T-cell (primary cell): ENCODE measurements around the gene OOSP4B. TPM values are rescaled to one million over a fixed set of nuclear protein-coding genes. Genes with fewer than 3 reads are reported as not detected.
"Not testable (repeated sequence)": the region's sequence is repeated elsewhere in the genome, so short reads cannot be mapped to it uniquely, and the experiment has no call there.

Source experiments
- ATAC-seq, 4 experiments: fragments of 200-7000 bp in 3 of 4; fragments of 150-1000 bp in 1 of 4; cut with Tn5 transposase; replicated peaks in 1 of 4; 1 replicate in 3 of 4; 2 replicates in 1 of 4; pipeline ENCODE4 v1.10.0; 2021; ENCODE audit warnings: moderate library complexity in 3 of 4, mild to moderate bottlenecking in 2 of 4, moderate number of reproducible peaks in 1 of 4
- CTCF ChIA-PET, 2 donors: fragments of 300-600 bp; sonication (Branson Sonifier 250); formaldehyde crosslinking; loops; one replicate each; lab custom pipeline; 2022; ENCODE audit warnings: antibody characterized with exemption in 2 of 2; lab: Charles Lee
- POLR2A ChIA-PET, 2 donors: fragments of 300-600 bp; sonication (Branson Sonifier 250); formaldehyde crosslinking; loops; one replicate each; lab custom pipeline; 2022; ENCODE audit warnings: antibody characterized with exemption in 2 of 2; lab: Charles Lee
- DNase-seq, 35 experiments: peaks; one replicate each; pipeline versions ENCODE4 v3.0.0 to v3.0.0-alpha.2; 2013 to 2023
- H3K27ac ChIP-seq: one replicate; pipeline ENCODE4 v1.5.1; 2013; ENCODE audit warnings: low read length
- H3K27me3 ChIP-seq, 2 experiments: replicated peaks in 1 of 2; 1 replicate in 1 of 2; 2 replicates in 1 of 2; pipeline versions ENCODE4 v1.6.1 to v1.7.0; 2013; ENCODE audit warnings: low read length in 1 of 2, mixed read lengths in 1 of 2; ENCODE audit not compliant: control insufficient read depth in 2 of 2, insufficient read depth in 2 of 2; ENCODE audit errors: extremely low read depth in 1 of 2
- H3K36me3 ChIP-seq, 2 donors: 1 replicate in 1 of 2; 2 replicates in 1 of 2; pipeline versions ENCODE4 v1.6.1 to v1.7.0; 2013; ENCODE audit warnings: low read length in 1 of 2; ENCODE audit not compliant: control insufficient read depth in 2 of 2, insufficient read depth in 1 of 2; ENCODE audit errors: extremely low read depth in 1 of 2
- H3K4me1 ChIP-seq, 2 experiments: 1 replicate in 1 of 2; 2 replicates in 1 of 2; pipeline versions ENCODE4 v1.6.1 to v1.7.0; 2013; ENCODE audit warnings: low read length in 2 of 2, mixed read lengths in 1 of 2; ENCODE audit not compliant: insufficient read depth in 2 of 2, control insufficient read depth in 1 of 2; ENCODE audit errors: extremely low read depth in 1 of 2
- H3K4me3 ChIP-seq, 2 donors: 1 replicate in 1 of 2; 2 replicates in 1 of 2; pipeline versions ENCODE4 v1.5.1 to v1.7.0; 2013; ENCODE audit warnings: mild to moderate bottlenecking in 2 of 2, low read length in 1 of 2, moderate library complexity in 1 of 2; ENCODE audit not compliant: control insufficient read depth in 1 of 2; ENCODE audit errors: extremely low read depth in 1 of 2
- H3K9me3 ChIP-seq: 2 replicates; pipeline ENCODE4 v1.7.0; 2013
- H3K27ac Mint-ChIP-seq, 2 donors: one replicate each; pipeline ENCODE4 v1.8.0; 2020 to 2021; ENCODE audit warnings: mild to moderate bottlenecking in 2 of 2, mixed read lengths in 2 of 2
- H3K27me3 Mint-ChIP-seq, 2 donors: one replicate each; pipeline ENCODE4 v1.8.0; 2021 to 2022; ENCODE audit warnings: mixed read lengths in 2 of 2
- H3K36me3 Mint-ChIP-seq: one replicate; pipeline ENCODE4 v1.8.0; 2021; ENCODE audit warnings: mixed read lengths
- H3K4me1 Mint-ChIP-seq, 3 donors: one replicate each; pipeline ENCODE4 v1.8.0; 2020 to 2022; ENCODE audit warnings: mixed read lengths in 3 of 3, mild to moderate bottlenecking in 1 of 3
- H3K4me3 Mint-ChIP-seq, 3 donors: one replicate each; pipeline ENCODE4 v1.8.0; 2020 to 2022; ENCODE audit warnings: mild to moderate bottlenecking in 3 of 3, mixed read lengths in 3 of 3, moderate library complexity in 3 of 3
- H3K9me3 Mint-ChIP-seq, 3 donors: one replicate each; pipeline ENCODE4 v1.8.0; 2020 to 2022; ENCODE audit warnings: mixed read lengths in 3 of 3
- WGBS: methylation state at CpG from one replicate; pipeline ENCODE4 v1.1.5; 2013; ENCODE audit warnings: missing lambda C conversion rate; ENCODE audit not compliant: insufficient coverage; 5-methylcytosine and 5-hydroxymethylcytosine counted together
- total RNA-seq, 35 experiments: library from RNA in 6 of 35; stranded (reverse) in 6 of 35; fragments of 120-200 nt in 1 of 35; gene quantifications; one replicate each; pipeline versions ENCODE4 v1.2.1 to v1.2.4 and lab custom pipeline; 2013 to 2026

OOSP4B gene
- total RNA-seq, 5 donors from 2014 or later (not counting 1 experiment from before 2014, with no cell fraction given) = not detected

- Mint-ChIP-seq H3K27me3 (peaks cover 2 to 8% of the 10 kb centered on the region in 2 donors), H3K9me3 (no peaks in the 10 kb centered on the region), H3K4me1 (no peaks in the 10 kb centered on the region), H3K4me3 (no peak overlapping the region), H3K36me3 (no peaks in the 10 kb centered on the region), H3K27ac (no peak overlapping the region)
- no peak overlapping the region for H3K4me3 ChIP-seq
- ATAC-seq = no peak
- H3K9me3 ChIP-seq = no peaks in the 10 kb centered on the region
- H3K36me3 ChIP-seq = no peaks in the 10 kb centered on the region
- no peak for DNase-seq
- CTCF ChIA-PET = no interaction called here
- no peaks in the 10 kb centered on the region for H3K4me1 ChIP-seq
- H3K27ac ChIP-seq = no peak overlapping the region
- POLR2A ChIA-PET = no interaction called here
- 80% methylated on average over 1 of the region's 1 CpG for WGBS
- no peaks in the 10 kb centered on the region for H3K27me3 ChIP-seq
Measured at GRCh38 chr11:60065801-60066200, 48.8 kb downstream of the OOSP4B start.

- Histone ChIP-seq H3K9me3 (no peaks in the 10 kb centered on the region), H3K27me3 (no peaks in the 10 kb centered on the region), H3K4me1 (no peaks in the 10 kb centered on the region), H3K4me3 (no peak overlapping the region), H3K27ac (no peak overlapping the region), H3K36me3 (no peaks in the 10 kb centered on the region)
- Mint-ChIP-seq H3K27ac (no peak overlapping the region), H3K27me3 (peaks cover 0 to 8% of the 10 kb centered on the region in 2 donors), H3K4me1 (no peaks in the 10 kb centered on the region), H3K9me3 (no peaks in the 10 kb centered on the region), H3K36me3 (no peaks in the 10 kb centered on the region), H3K4me3 (no peak overlapping the region)
- WGBS = no CpG with 5 or more reads among the region's 2 CpGs
- ChIA-PET POLR2A (no interaction called here), CTCF (no interaction called here)
- DNase-seq (no peak), ATAC-seq (no peak)
Measured at GRCh38 chr11:60069450-60069849, 52.5 kb downstream of the OOSP4B start.

- H3K27ac Mint-ChIP-seq, H3K36me3 Mint-ChIP-seq, H3K9me3 ChIP-seq, H3K27ac ChIP-seq, ATAC-seq, CTCF ChIA-PET, H3K27me3 ChIP-seq, DNase-seq, H3K9me3 Mint-ChIP-seq, H3K4me3 Mint-ChIP-seq, POLR2A ChIA-PET, H3K36me3 ChIP-seq, H3K4me1 ChIP-seq, H3K4me3 ChIP-seq, H3K4me1 Mint-ChIP-seq: not testable (repeated sequence)
- no CpG with 5 or more reads among the region's 6 CpGs for WGBS
- peaks cover 0 to 13% of the 10 kb centered on the region in 2 donors for H3K27me3 Mint-ChIP-seq
Measured at GRCh38 chr11:60071644-60072043, 54.7 kb downstream of the OOSP4B start.

GRCh38 chr11:60077216-60077817 is 60.3 kb downstream of the OOSP4B start:
- no peaks in the 10 kb centered on the region for H3K4me1 Mint-ChIP-seq
- CTCF ChIA-PET = no interaction called here

GRCh38 chr11:60077981-60078380 is 61.0 kb downstream of the OOSP4B start:
- DNase-seq (no peak), ATAC-seq (no peak)
- Mint-ChIP-seq H3K27me3 (peaks cover 6 to 9% of the 10 kb centered on the region in 2 donors), H3K36me3 (no peaks in the 10 kb centered on the region), H3K9me3 (peaks cover 0 to 11% (median 2%) of the 10 kb centered on the region in 3 donors), H3K4me3 (no peak overlapping the region), H3K4me1 (no peaks in the 10 kb centered on the region), H3K27ac (no peak overlapping the region)
- no CpG with 5 or more reads among the region's 1 CpG for WGBS
- peaks cover 0 to 3% of the 10 kb centered on the region in 2 experiments for H3K27me3 ChIP-seq
- no peaks in the 10 kb centered on the region for H3K36me3 ChIP-seq
- H3K9me3 ChIP-seq = no peaks in the 10 kb centered on the region
- ChIA-PET POLR2A (no interaction called here), CTCF (no interaction called here)
- no peaks in the 10 kb centered on the region for H3K4me1 ChIP-seq
- no peak overlapping the region for H3K27ac ChIP-seq
- H3K4me3 ChIP-seq = no peak overlapping the region

More at GRCh38 chr11:60077216-60077817, 60.3 kb downstream of the OOSP4B start:
- H3K36me3 ChIP-seq = no peaks in the 10 kb centered on the region
- no peaks in the 10 kb centered on the region for H3K36me3 Mint-ChIP-seq
- peaks cover 0 to 11% (median 2%) of the 10 kb centered on the region in 3 donors for H3K9me3 Mint-ChIP-seq
- H3K27me3 Mint-ChIP-seq = peaks cover 2 to 9% of the 10 kb centered on the region in 2 donors
- WGBS = 84% methylated on average over 7 of the region's 15 CpGs
- peaks cover 0 to 3% of the 10 kb centered on the region in 2 experiments for H3K27me3 ChIP-seq
- no peak overlapping the region for H3K4me3 Mint-ChIP-seq
- no peaks in the 10 kb centered on the region for H3K9me3 ChIP-seq
- POLR2A ChIA-PET = no interaction called here
- no peak overlapping the region for H3K27ac ChIP-seq
- ATAC-seq (no peak), DNase-seq (no peak)
- no peak overlapping the region for H3K4me3 ChIP-seq
- H3K27ac Mint-ChIP-seq = no peak overlapping the region
- no peaks in the 10 kb centered on the region for H3K4me1 ChIP-seq

- Mint-ChIP-seq H3K27me3 (peaks cover 6 to 9% of the 10 kb centered on the region in 2 donors), H3K36me3 (no peaks in the 10 kb centered on the region), H3K9me3 (peaks cover 0 to 11% (median 2%) of the 10 kb centered on the region in 3 donors), H3K4me3 (no peak overlapping the region), H3K27ac (no peak overlapping the region), H3K4me1 (no peaks in the 10 kb centered on the region)
- Histone ChIP-seq H3K4me1 (no peaks in the 10 kb centered on the region), H3K36me3 (no peaks in the 10 kb centered on the region), H3K4me3 (no peak overlapping the region), H3K9me3 (no peaks in the 10 kb centered on the region), H3K27ac (no peak overlapping the region), H3K27me3 (peaks cover 0 to 3% of the 10 kb centered on the region in 2 experiments)
- POLR2A ChIA-PET = no interaction called here
- CTCF ChIA-PET = no interaction called here
- no CpG with 5 or more reads among the region's 4 CpGs for WGBS
- ATAC-seq = no peak
- no peak for DNase-seq
Measured at GRCh38 chr11:60078745-60079144, 61.8 kb downstream of the OOSP4B start.
